C4-2B (cell line): ENCODE results near the gene EVA1A.

ENCODE experiments used
- ZFX ChIP-seq: fragments of 450-650 bp; IDR thresholded peaks from 2 replicates; pipeline ENCODE4 v1.6.1; 2017
- TF ChIP-seq, protein P1 (sequence below): fragments of 450-650 bp; conservative IDR thresholded peaks from 2 replicates; pipeline ENCODE4 v1.5.1; 2017; ENCODE audit warnings: mild to moderate bottlenecking

GRCh38 chr2:75464348-75464946 lies 96.3 kb downstream of the EVA1A start:
- TF ChIP-seq, protein P1, sequence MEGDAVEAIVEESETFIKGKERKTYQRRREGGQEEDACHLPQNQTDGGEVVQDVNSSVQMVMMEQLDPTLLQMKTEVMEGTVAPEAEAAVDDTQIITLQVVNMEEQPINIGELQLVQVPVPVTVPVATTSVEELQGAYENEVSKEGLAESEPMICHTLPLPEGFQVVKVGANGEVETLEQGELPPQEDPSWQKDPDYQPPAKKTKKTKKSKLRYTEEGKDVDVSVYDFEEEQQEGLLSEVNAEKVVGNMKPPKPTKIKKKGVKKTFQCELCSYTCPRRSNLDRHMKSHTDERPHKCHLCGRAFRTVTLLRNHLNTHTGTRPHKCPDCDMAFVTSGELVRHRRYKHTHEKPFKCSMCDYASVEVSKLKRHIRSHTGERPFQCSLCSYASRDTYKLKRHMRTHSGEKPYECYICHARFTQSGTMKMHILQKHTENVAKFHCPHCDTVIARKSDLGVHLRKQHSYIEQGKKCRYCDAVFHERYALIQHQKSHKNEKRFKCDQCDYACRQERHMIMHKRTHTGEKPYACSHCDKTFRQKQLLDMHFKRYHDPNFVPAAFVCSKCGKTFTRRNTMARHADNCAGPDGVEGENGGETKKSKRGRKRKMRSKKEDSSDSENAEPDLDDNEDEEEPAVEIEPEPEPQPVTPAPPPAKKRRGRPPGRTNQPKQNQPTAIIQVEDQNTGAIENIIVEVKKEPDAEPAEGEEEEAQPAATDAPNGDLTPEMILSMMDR: peak; percentile 81
- TF ChIP-seq ZFX: no peak
